ENCODE results near the gene CPSF4L.

DNA sequence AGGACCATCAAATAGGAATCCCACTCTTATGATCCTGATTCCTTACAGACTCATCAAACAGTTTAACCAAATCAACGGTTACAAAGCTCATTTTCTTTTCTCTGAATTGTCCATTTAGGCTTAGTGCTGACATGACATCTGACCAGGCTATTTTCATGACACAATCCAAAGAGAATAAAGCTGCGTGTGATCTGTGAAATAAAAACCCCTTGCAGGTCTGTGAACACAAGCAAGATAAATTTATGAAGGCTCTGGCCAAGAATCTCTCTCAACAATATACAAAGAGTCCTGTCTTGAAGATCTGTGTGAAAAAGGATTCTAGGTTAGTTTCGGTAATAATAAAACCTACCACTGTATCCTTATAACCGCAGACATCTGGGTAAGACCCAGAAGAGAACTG is 46.8 kb downstream of the CPSF4L start:
- TF ChIP-seq CTCF (IDR thresholded peaks at IDR 0.05) (no peak), ZNF281 (CRISPR knock-in tag; IDR thresholded peaks at IDR 0.05) (no peak), FOXP4 (CRISPR knock-in tag; IDR thresholded peaks at IDR 0.05) (no peak), MYBL2 (CRISPR knock-in tag; IDR thresholded peaks at IDR 0.05) (no peak), SP1 (CRISPR knock-in tag; conservative IDR thresholded peaks at IDR 0.05) (no peak), E2F1 (CRISPR knock-in tag; IDR thresholded peaks at IDR 0.05) (no peak), GTF2I (CRISPR knock-in tag; conservative IDR thresholded peaks at IDR 0.05) (no peak), ZNF121 (CRISPR knock-in tag; IDR thresholded peaks at IDR 0.05) (no peak), GABPB1 (CRISPR knock-in tag; IDR thresholded peaks at IDR 0.05) (no peak)
- TF ChIP-seq, protein P1, sequence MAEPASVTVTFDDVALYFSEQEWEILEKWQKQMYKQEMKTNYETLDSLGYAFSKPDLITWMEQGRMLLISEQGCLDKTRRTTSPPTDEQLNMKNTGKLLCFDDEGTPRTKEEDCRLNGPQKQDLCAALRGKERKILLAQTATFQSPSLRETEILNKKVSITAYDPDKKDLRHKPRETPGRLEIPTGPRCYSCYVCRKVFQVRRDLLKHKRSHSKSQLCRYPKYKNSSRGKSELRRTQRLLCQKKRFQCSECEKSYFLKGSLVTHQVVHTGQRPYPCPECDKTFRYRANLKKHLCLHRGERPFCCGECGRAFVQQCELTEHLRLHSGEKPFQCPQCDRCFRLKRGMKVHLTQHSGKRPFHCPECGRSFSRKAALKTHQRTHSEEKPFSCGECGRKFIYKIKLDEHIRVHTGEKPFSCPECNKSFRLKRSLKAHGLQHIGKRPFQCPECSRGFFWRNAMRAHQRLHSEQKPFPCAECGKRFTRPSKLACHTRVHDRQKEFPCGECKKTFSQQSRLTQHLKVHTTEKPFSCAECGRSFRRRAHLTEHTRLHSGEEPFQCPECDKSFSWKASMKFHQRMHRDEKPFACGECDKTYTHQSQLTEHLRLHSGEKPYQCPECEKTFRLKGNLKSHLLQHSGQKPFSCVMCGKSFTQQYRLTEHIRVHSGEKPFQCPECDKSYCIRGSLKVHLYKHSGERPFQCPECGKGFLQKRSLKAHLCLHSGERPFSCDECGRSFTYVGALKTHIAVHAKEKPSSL (CRISPR knock-in tag; conservative IDR thresholded peaks at IDR 0.05), result no peak
- TF ChIP-seq, protein P2, sequence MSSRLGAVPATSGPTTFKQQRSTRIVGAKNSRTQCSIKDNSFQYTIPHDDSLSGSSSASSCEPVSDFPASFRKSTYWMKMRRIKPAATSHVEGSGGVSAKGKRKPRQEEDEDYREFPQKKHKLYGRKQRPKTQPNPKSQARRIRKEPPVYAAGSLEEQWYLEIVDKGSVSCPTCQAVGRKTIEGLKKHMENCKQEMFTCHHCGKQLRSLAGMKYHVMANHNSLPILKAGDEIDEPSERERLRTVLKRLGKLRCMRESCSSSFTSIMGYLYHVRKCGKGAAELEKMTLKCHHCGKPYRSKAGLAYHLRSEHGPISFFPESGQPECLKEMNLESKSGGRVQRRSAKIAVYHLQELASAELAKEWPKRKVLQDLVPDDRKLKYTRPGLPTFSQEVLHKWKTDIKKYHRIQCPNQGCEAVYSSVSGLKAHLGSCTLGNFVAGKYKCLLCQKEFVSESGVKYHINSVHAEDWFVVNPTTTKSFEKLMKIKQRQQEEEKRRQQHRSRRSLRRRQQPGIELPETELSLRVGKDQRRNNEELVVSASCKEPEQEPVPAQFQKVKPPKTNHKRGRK (CRISPR knock-in tag; IDR thresholded peaks at IDR 0.05; ENCODE audit: borderline replicate concordance), result no peak

Measured in WTC11 (cell line).